ENCODE results near the gene YDJC. TPM values are rescaled to one million over a fixed set of nuclear protein-coding genes. Genes with fewer than 3 reads are reported as not detected.

The YDJC gene
- total and polyA plus RNA-seq, 2 of the 13 experiments (the other 11 are each of a cell fraction or from before 2014, with no cell fraction given), result 15.3 to 32.0 TPM

DNA sequence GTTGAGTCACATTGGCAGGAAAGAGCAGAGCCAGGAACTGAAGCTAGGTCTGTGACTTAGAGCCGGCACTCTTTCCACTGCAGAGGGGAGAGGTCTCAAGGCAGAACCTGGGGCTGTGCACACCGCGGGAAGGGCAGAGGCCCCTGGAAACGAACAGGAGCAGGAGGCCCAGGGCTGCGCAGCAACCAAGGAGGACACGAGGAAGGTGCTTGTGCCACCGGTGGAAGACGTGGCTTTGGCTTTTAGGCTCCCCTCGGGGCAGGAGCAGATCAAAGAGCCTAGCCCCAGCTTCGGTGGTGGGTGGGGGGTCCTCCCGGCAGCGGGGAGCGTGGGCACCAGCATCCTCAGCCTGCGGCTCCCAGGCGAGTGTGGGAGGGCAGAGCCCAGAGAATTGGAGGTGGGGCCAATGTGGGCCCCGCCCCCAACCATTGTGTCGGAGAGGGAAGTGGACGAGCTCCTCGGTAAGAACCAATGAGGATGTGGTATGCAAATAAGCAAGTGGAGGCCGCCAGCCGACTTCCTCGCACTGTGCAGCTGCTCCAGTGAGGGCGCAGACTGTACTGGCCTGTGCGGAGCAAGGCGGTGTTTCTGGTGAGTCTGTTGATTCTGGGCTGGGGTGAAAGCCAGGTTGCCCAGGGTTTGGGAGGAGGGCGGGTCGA lies 2.5 kb upstream of the YDJC start, which contains the start of gene CCDC116 (continued):
- TF ChIP-seq, protein P1, sequence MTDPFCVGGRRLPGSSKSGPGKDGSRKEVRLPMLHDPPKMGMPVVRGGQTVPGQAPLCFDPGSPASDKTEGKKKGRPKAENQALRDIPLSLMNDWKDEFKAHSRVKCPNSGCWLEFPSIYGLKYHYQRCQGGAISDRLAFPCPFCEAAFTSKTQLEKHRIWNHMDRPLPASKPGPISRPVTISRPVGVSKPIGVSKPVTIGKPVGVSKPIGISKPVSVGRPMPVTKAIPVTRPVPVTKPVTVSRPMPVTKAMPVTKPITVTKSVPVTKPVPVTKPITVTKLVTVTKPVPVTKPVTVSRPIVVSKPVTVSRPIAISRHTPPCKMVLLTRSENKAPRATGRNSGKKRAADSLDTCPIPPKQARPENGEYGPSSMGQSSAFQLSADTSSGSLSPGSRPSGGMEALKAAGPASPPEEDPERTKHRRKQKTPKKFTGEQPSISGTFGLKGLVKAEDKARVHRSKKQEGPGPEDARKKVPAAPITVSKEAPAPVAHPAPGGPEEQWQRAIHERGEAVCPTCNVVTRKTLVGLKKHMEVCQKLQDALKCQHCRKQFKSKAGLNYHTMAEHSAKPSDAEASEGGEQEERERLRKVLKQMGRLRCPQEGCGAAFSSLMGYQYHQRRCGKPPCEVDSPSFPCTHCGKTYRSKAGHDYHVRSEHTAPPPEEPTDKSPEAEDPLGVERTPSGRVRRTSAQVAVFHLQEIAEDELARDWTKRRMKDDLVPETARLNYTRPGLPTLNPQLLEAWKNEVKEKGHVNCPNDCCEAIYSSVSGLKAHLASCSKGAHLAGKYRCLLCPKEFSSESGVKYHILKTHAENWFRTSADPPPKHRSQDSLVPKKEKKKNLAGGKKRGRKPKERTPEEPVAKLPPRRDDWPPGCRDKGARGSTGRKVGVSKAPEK (CRISPR knock-in tag; IDR thresholded peaks at IDR 0.05; ENCODE audit: borderline replicate concordance), result no peak
- TF ChIP-seq ZNF496 (CRISPR knock-in tag; IDR thresholded peaks at IDR 0.05; ENCODE audit: insufficient replicate concordance), result no peak
- TF ChIP-seq PRPF4 (IDR thresholded peaks at IDR 0.05; ENCODE audit: low read depth, low read length, poor library complexity, severe bottlenecking), result peak; percentile 34
- no peak for TF ChIP-seq IRF9 (CRISPR knock-in tag; IDR thresholded peaks at IDR 0.05; ENCODE audit: borderline replicate concordance)
- TF ChIP-seq, protein P2, sequence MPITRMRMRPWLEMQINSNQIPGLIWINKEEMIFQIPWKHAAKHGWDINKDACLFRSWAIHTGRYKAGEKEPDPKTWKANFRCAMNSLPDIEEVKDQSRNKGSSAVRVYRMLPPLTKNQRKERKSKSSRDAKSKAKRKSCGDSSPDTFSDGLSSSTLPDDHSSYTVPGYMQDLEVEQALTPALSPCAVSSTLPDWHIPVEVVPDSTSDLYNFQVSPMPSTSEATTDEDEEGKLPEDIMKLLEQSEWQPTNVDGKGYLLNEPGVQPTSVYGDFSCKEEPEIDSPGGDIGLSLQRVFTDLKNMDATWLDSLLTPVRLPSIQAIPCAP (CRISPR knock-in tag; IDR thresholded peaks at IDR 0.05; ENCODE audit: low read depth), result no peak
- TF ChIP-seq KLF11 (CRISPR knock-in tag; IDR thresholded peaks at IDR 0.05), result no peak
- no peak for TF ChIP-seq NR2F1 (CRISPR knock-in tag; IDR thresholded peaks at IDR 0.05)
- TF ChIP-seq GFI1 (CRISPR knock-in tag; IDR thresholded peaks at IDR 0.05; ENCODE audit: borderline replicate concordance), result 0 out of 2 replicates have a peak, but pooled peaks have one; percentile 31
- no peak for TF ChIP-seq DPF2 (CRISPR knock-in tag; IDR thresholded peaks at IDR 0.05; ENCODE audit: borderline replicate concordance, low read depth)
- TF ChIP-seq MEF2D (CRISPR knock-in tag; IDR thresholded peaks at IDR 0.05), result no peak
- TF ChIP-seq TEF (CRISPR knock-in tag; IDR thresholded peaks at IDR 0.05), result no peak
- no peak for TF ChIP-seq ZNF30 (CRISPR knock-in tag; IDR thresholded peaks at IDR 0.05)
- no peak for TF ChIP-seq SP1 (IDR thresholded peaks at IDR 0.05)
- peak; percentile 28 for TF ChIP-seq SP1 (CRISPR knock-in tag; IDR thresholded peaks at IDR 0.05)
- TF ChIP-seq NR2F2 (IDR thresholded peaks at IDR 0.05; ENCODE audit: borderline replicate concordance, low read depth), result no peak
- no peak for TF ChIP-seq ZNF510 (CRISPR knock-in tag; IDR thresholded peaks at IDR 0.05; ENCODE audit: low read depth)
- TF ChIP-seq, protein P3, sequence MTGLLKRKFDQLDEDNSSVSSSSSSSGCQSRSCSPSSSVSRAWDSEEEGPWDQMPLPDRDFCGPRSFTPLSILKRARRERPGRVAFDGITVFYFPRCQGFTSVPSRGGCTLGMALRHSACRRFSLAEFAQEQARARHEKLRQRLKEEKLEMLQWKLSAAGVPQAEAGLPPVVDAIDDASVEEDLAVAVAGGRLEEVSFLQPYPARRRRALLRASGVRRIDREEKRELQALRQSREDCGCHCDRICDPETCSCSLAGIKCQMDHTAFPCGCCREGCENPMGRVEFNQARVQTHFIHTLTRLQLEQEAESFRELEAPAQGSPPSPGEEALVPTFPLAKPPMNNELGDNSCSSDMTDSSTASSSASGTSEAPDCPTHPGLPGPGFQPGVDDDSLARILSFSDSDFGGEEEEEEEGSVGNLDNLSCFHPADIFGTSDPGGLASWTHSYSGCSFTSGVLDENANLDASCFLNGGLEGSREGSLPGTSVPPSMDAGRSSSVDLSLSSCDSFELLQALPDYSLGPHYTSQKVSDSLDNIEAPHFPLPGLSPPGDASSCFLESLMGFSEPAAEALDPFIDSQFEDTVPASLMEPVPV (CRISPR knock-in tag; IDR thresholded peaks at IDR 0.05), result no peak
- TF ChIP-seq ZNF296 (CRISPR knock-in tag; conservative IDR thresholded peaks at IDR 0.05), result no peak
- TF ChIP-seq, protein P4, sequence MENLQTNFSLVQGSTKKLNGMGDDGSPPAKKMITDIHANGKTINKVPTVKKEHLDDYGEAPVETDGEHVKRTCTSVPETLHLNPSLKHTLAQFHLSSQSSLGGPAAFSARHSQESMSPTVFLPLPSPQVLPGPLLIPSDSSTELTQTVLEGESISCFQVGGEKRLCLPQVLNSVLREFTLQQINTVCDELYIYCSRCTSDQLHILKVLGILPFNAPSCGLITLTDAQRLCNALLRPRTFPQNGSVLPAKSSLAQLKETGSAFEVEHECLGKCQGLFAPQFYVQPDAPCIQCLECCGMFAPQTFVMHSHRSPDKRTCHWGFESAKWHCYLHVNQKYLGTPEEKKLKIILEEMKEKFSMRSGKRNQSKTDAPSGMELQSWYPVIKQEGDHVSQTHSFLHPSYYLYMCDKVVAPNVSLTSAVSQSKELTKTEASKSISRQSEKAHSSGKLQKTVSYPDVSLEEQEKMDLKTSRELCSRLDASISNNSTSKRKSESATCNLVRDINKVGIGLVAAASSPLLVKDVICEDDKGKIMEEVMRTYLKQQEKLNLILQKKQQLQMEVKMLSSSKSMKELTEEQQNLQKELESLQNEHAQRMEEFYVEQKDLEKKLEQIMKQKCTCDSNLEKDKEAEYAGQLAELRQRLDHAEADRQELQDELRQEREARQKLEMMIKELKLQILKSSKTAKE (CRISPR knock-in tag; IDR thresholded peaks at IDR 0.05; ENCODE audit: borderline replicate concordance), result no peak
